ENCODE results near the gene MIEN1. TPM values are rescaled to one million over a fixed set of nuclear protein-coding genes. Genes with fewer than 3 reads are reported as not detected.
"Not testable (repeated sequence)": the region's sequence is repeated elsewhere in the genome, so short reads cannot be mapped to it uniquely, and the experiment has no call there.

Gene MIEN1
- total RNA-seq, 4 donors from 2014 or later, result 42.8 to 81.9 (median 67.7) TPM

- intact Hi-C loops (cut with DNase I; ENCODE audit: low total_unique reads) (loop anchor here (5.0 to 10.0 kb wide), 4 partner anchors 89 to 206 kb away; partner anchors contain the start of genes LRRC3C, ORMDL3 and STARD3), in situ Hi-C loops (cut with MboI; ENCODE audit: low sequenced_read_pairs in 4 of 4) (loop anchor here (5.0 to 10.0 kb wide), 3 partner anchors 126 to 196 kb away; partner anchors contain the start of gene PPP1R1B (in 2 of the 4))
- TF ChIP-seq, protein P1, sequence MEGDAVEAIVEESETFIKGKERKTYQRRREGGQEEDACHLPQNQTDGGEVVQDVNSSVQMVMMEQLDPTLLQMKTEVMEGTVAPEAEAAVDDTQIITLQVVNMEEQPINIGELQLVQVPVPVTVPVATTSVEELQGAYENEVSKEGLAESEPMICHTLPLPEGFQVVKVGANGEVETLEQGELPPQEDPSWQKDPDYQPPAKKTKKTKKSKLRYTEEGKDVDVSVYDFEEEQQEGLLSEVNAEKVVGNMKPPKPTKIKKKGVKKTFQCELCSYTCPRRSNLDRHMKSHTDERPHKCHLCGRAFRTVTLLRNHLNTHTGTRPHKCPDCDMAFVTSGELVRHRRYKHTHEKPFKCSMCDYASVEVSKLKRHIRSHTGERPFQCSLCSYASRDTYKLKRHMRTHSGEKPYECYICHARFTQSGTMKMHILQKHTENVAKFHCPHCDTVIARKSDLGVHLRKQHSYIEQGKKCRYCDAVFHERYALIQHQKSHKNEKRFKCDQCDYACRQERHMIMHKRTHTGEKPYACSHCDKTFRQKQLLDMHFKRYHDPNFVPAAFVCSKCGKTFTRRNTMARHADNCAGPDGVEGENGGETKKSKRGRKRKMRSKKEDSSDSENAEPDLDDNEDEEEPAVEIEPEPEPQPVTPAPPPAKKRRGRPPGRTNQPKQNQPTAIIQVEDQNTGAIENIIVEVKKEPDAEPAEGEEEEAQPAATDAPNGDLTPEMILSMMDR (IDR thresholded peaks at IDR 0.05 in 4 of 5, conservative IDR thresholded peaks at IDR 0.05 in 1 of 5), result no peak
- TF ChIP-seq POLR2A (IDR thresholded peaks at IDR 0.05), result no peak
- ATAC-seq (no peak), DNase-seq (no peak)
- peaks cover 0 to 5% of the 10 kb centered on the region in 2 donors for H3K4me1 ChIP-seq
- no peaks in the 10 kb centered on the region for H3K9me3 ChIP-seq
- no peak overlapping the region for H3K27ac ChIP-seq
- H3K27me3 ChIP-seq, result no peaks in the 10 kb centered on the region
- no peaks in the 10 kb centered on the region for H3K36me3 ChIP-seq
- H3K4me3 ChIP-seq, result no peak overlapping the region
Measured at GRCh38 chr17:39751016-39751543, 20.7 kb upstream of the MIEN1 start.

DNA sequence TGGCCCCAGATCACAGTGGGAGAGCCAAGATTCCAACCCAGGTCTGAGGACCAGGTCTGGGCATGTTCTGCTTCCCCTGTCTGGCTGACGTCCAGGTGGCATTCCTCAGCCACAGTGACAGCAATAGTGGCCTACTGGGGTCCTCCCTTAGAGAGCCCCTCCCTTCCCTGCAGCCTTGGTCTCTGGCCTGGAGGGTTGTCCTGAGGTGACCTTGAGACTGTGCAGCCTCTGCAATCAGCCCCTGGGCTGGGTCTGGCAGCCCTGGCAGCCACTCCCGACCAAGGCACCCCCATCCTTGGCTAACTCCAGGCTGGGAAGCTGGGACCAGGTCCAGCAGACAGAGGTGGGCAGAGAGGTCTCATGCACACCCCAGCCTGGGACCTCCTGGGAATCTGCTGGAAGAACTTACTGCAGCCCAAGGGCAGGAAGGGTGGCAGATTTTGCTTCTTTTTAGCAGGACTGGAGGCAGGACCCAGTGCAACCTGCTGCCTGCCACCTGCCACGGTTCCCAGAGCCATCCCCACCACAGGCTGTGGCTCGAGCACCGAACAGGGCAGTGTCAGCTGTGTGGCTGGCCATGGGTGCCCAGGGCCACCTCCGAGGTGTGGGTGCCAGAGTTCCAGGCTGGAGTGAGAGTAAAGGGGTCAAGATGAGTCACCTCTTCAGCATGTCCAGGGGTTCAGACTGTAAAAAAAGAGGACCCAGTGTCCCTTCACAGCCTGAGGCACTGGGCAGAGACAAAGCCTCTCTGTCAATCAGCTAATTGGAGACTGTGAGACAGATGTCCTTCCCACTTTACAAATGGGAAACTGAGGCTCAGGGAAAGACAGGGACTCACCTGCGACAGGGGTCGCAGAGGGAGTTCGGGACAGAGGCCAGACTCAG, 20.0 kb upstream of the MIEN1 start:
- H3K36me3 ChIP-seq, result no peaks in the 10 kb centered on the region
- H3K27ac ChIP-seq, result no peak overlapping the region
- TF ChIP-seq POLR2A (IDR thresholded peaks at IDR 0.05), result no peak
- TF ChIP-seq, protein P1 (IDR thresholded peaks at IDR 0.05 in 4 of 5, conservative IDR thresholded peaks at IDR 0.05 in 1 of 5), result no peak
- intact Hi-C loops (cut with DNase I; ENCODE audit: low total_unique reads) (loop anchor here (5.0 to 10.0 kb wide), 4 partner anchors 88 to 206 kb away; partner anchors contain the start of genes LRRC3C, ORMDL3 and STARD3), in situ Hi-C loops (cut with MboI; ENCODE audit: low sequenced_read_pairs in 4 of 4) (loop anchor here (5.0 to 10.0 kb wide), 3 partner anchors 126 to 196 kb away; partner anchors contain the start of gene PPP1R1B (in 2 of the 4))
- DNase-seq (no peak), ATAC-seq (no peak)
- H3K9me3 ChIP-seq, result no peaks in the 10 kb centered on the region
- no peaks in the 10 kb centered on the region for H3K27me3 ChIP-seq
- no peak overlapping the region for H3K4me3 ChIP-seq
- H3K4me1 ChIP-seq, result peaks cover 0 to 5% of the 10 kb centered on the region in 2 donors

- H3K27ac ChIP-seq; H3K4me3 ChIP-seq; DNase-seq; H3K9me3 ChIP-seq; ATAC-seq; H3K27me3 ChIP-seq; intact Hi-C loops (cut with DNase I; ENCODE audit: low total_unique reads); H3K4me1 ChIP-seq; H3K36me3 ChIP-seq; in situ Hi-C loops (cut with MboI; ENCODE audit: low sequenced_read_pairs in 4 of 4): not testable (repeated sequence)
Measured at GRCh38 chr17:39748444-39749034, 18.2 kb upstream of the MIEN1 start.

DNA sequence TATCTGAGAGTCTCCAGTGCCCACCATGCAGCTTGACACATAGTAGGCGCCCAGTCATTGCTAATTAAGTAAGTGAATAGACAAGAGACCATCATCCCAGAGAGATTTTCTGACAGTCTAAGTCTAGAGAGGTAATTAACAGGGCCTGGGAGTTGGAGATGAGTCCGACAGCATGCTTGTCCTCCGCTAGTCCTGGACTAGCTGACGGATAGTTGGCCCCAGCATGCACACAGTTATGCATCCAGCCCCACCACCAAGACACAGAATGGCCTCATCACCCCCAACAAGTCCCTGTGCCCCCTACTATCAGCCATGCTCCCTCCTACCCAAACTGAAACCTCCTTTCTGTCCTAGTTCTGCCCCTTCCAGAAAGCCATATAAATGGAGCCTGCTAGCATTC, 17.4 kb upstream of the MIEN1 start:
- Histone ChIP-seq H3K9me3 (no peaks in the 10 kb centered on the region), H3K4me1 (no peaks in the 10 kb centered on the region), H3K36me3 (no peaks in the 10 kb centered on the region), H3K27me3 (peaks cover 2 to 9% (median 8%) of the 10 kb centered on the region in 3 donors), H3K4me3 (no peak overlapping the region), H3K27ac (no peak overlapping the region)
- DNase-seq (no peak), ATAC-seq (no peak)
- TF ChIP-seq, protein P1 (IDR thresholded peaks at IDR 0.05 in 4 of 5, conservative IDR thresholded peaks at IDR 0.05 in 1 of 5), result no peak
- in situ Hi-C loops (cut with MboI; ENCODE audit: low sequenced_read_pairs in 4 of 4), result no loop called here
- intact Hi-C loops (cut with DNase I; ENCODE audit: low total_unique reads), result no loop called here

- in situ Hi-C loops (cut with MboI; ENCODE audit: low sequenced_read_pairs in 4 of 4), result no loop called here
Measured at GRCh38 chr17:39746145-39746461, 15.8 kb upstream of the MIEN1 start.

More at GRCh38 chr17:39746145-39746461, 15.8 kb upstream of the MIEN1 start:
- Histone ChIP-seq H3K27ac (no peak overlapping the region), H3K9me3 (no peaks in the 10 kb centered on the region), H3K27me3 (peaks cover 10 to 21% (median 12%) of the 10 kb centered on the region in 3 donors), H3K4me1 (no peaks in the 10 kb centered on the region), H3K4me3 (no peak overlapping the region), H3K36me3 (no peaks in the 10 kb centered on the region)
- TF ChIP-seq POLR2A (IDR thresholded peaks at IDR 0.05), result no peak
- TF ChIP-seq, protein P1 (IDR thresholded peaks at IDR 0.05 in 4 of 5, conservative IDR thresholded peaks at IDR 0.05 in 1 of 5), result no peak
- DNase-seq, result no peak
- intact Hi-C loops (cut with DNase I; ENCODE audit: low total_unique reads), result no loop called here
- no peak for ATAC-seq
